Right lobe of liver (tissue), 6 donors: ENCODE results near the gene NMRK2. TPM values are rescaled to one million over a fixed set of nuclear protein-coding genes. Genes with fewer than 3 reads are reported as not detected.

Experiments
- ATAC-seq, 4 donors: fragments of 200-7000 bp; cut with Tn5 transposase; one replicate each; pipeline ENCODE4 v1.9.1; 2020; ENCODE audit warnings: mild to moderate bottlenecking in 4 of 4, moderate library complexity in 4 of 4
- DNase-seq, 3 donors: peaks; one replicate each; pipeline ENCODE4 v3.0.0-alpha.2; 2020
- H3K27ac ChIP-seq, 3 donors: fragments of 200-600 bp; one replicate each; pipeline ENCODE4 v1.8.0; 2022
- H3K27me3 ChIP-seq, 2 donors: fragments of 200-600 bp; one replicate each; pipeline ENCODE4 v1.8.0; 2022
- H3K36me3 ChIP-seq, 4 donors: fragments of 200-600 bp; sonication (generic) in 1 of 4; one replicate each; pipeline versions ENCODE4 v1.5.1 to v1.8.0; 2017 to 2022; ENCODE audit warnings: control low read depth in 1 of 4
- H3K4me1 ChIP-seq, 4 donors: fragments of 200-600 bp; sonication (generic) in 1 of 4; one replicate each; pipeline versions ENCODE4 v1.5.1 to v1.8.0; 2017 to 2022; ENCODE audit warnings: control low read depth in 1 of 4
- H3K4me3 ChIP-seq, 3 donors: fragments of 200-600 bp; one replicate each; pipeline ENCODE4 v1.8.0; 2022
- H3K9me3 ChIP-seq, 4 donors: fragments of 200-600 bp; sonication (generic) in 1 of 4; one replicate each; pipeline versions ENCODE4 v1.5.1 to v1.8.0; 2017 to 2022; ENCODE audit warnings: control low read depth in 1 of 4
- CTCF ChIP-seq, 4 donors: fragments of 200-600 bp in 3 of 4; fragments of 450-650 bp in 1 of 4; IDR thresholded peaks; one replicate each; pipeline versions ENCODE4 v1.5.1 to v1.8.0; 2016 to 2022; ENCODE audit warnings: antibody characterized with exemption in 4 of 4, mild to moderate bottlenecking in 2 of 4
- POLR2A ChIP-seq: fragments of 450-650 bp; IDR thresholded peaks from one replicate; pipeline ENCODE4 v1.6.1; 2017; ENCODE audit warnings: antibody characterized with exemption, mild to moderate bottlenecking
- WGBS: methylation state at CpG from one replicate; pipeline ENCODE4 v1.1.6; 2018; ENCODE audit warnings: low coverage, low lambda C conversion rate; ENCODE audit not compliant: insufficient coverage; ENCODE audit errors: missing lambda C conversion rate; 5-methylcytosine and 5-hydroxymethylcytosine counted together
- intact Hi-C, 2 donors: fragments of 100-400 bp; cut with DNase I; formaldehyde crosslinking; loops; one replicate each; pipeline versions ENCODE4 v1.11.2 to v1.14.1; 2022
- total RNA-seq, 6 experiments: library from RNA; depleted of rRNA in 2 of 6; stranded (reverse); fragments of >200 nt in 2 of 6; fragmentation: NEBNext Ultra II Directional in 3 of 6; extraction: Animal tissue kit (Norgen Biotek cat#: 25700) in 3 of 6; gene quantifications; one replicate each; pipeline versions ENCODE4 v1.1.0 to v1.2.4, GENCODE V29; 2016 to 2023
- donor health status: DM: no; HTN: yes; CAD: no.
- donor health status: DM: no; HTN: no; CAD: no.
- donor health status: DM: no; HTN: no; CAD: no.
- donor health status: DM: no; HTN: yes; CAD: no.
- donor health status: DM: no; HTN: yes; CAD: no.

The NMRK2 gene
- total RNA-seq, 6 experiments from 2014 or later = 0.17 TPM; not detected in 5

- no peaks in the 10 kb centered on the region for H3K9me3 ChIP-seq
- no peaks in the 10 kb centered on the region for H3K27me3 ChIP-seq
- DNase-seq (no peak), ATAC-seq (peak in 1 of 4 donors; percentile 0)
- peak overlapping the region; percentile 91 to 96 (median 96) for H3K27ac ChIP-seq
- peaks cover 40 to 45% (median 42%) of the 10 kb centered on the region in 4 donors for H3K36me3 ChIP-seq
- H3K4me1 ChIP-seq = peaks cover 0 to 33% (median 18%) of the 10 kb centered on the region in 4 donors
- WGBS = 0% methylated on average over 6 of the region's 10 CpGs
- TF ChIP-seq POLR2A (no peak), CTCF (IDR thresholded peaks at IDR 0.05) (no peak)
- H3K4me3 ChIP-seq = peak overlapping the region; percentile 91 to 99 (median 96)
- intact Hi-C loops = no loop called here
These were observed 51.7 kb downstream of the NMRK2 start for GRCh38 chr19:3984584-3984907.

- H3K9me3 ChIP-seq = no peaks in the 10 kb centered on the region
These were observed 52.2 kb downstream of the NMRK2 start, which contains the start of gene EEF2 for GRCh38 chr19:3984908-3985642. TSS of gene EEF2 (minus strand) at chr19:3985463. CDS start at chr19:3985380, 83 bp downstream.

GRCh38 chr19:3985643-3986259 is 52.9 kb downstream of the NMRK2 start:
- intact Hi-C loops = no loop called here
- Histone ChIP-seq H3K9me3 (no peaks in the 10 kb centered on the region), H3K4me3 (peak overlapping the region; percentile 91 to 99 (median 96)), H3K27me3 (no peaks in the 10 kb centered on the region), H3K4me1 (peaks cover 0 to 33% (median 18%) of the 10 kb centered on the region in 4 donors), H3K27ac (peak overlapping the region; percentile 6 to 96 (median 96)), H3K36me3 (peaks cover 28 to 33% (median 30%) of the 10 kb centered on the region in 4 donors)
- no peak for ATAC-seq
- TF ChIP-seq POLR2A (no peak), CTCF (IDR thresholded peaks at IDR 0.05) (no peak)
- 3% methylated on average over 18 of the region's 19 CpGs for WGBS
- DNase-seq = no peak

More at GRCh38 chr19:3984908-3985642, 52.2 kb downstream of the NMRK2 start, which contains the start of gene EEF2:
- peak within 1 kb of the TSS; percentile 91 to 99 (median 96) for H3K4me3 ChIP-seq
- peaks cover 0 to 33% (median 18%) of the 10 kb centered on the region in 4 donors for H3K4me1 ChIP-seq
- WGBS = 0% methylated on average over 44 of the region's 80 CpGs
- intact Hi-C loops = no loop called here
- H3K36me3 ChIP-seq = peaks cover 35 to 40% (median 37%) of the 10 kb centered on the region in 4 donors
- peak; percentile 91 to 93 (median 92) for DNase-seq
- TF ChIP-seq CTCF (IDR thresholded peaks at IDR 0.05) (no peak), POLR2A (peak; percentile 100)
- peak; percentile 42 to 64 (median 52) for ATAC-seq
- no peaks in the 10 kb centered on the region for H3K27me3 ChIP-seq
- H3K27ac ChIP-seq = peak within 1 kb of the TSS; percentile 91 to 96 (median 96)

GRCh38 chr19:3986260-3987041 is 53.6 kb downstream of the NMRK2 start:
- DNase-seq (peak in 1 of 3 donors; percentile 61), ATAC-seq (peak; percentile 11 to 38 (median 26))
- Histone ChIP-seq H3K36me3 (peaks cover 21 to 26% (median 24%) of the 10 kb centered on the region in 4 donors), H3K9me3 (no peaks in the 10 kb centered on the region), H3K27ac (peak overlapping the region; percentile 6 to 96 (median 39)), H3K4me3 (peak overlapping the region; percentile 91 to 99 (median 96)), H3K27me3 (no peaks in the 10 kb centered on the region), H3K4me1 (peaks cover 0 to 33% (median 18%) of the 10 kb centered on the region in 4 donors)
- TF ChIP-seq POLR2A = no peak
- TF ChIP-seq CTCF (IDR thresholded peaks at IDR 0.05) = peak; percentile 54 to 70 (median 65)
- 3% methylated on average over 21 of the region's 21 CpGs for WGBS
- intact Hi-C loops = no loop called here
